ENCODE results near the gene TMEM125.

GRCh38 chr1:43319766-43320165 is 50.0 kb downstream of the TMEM125 start:
- no peak for TF ChIP-seq CTCF (conservative IDR thresholded peaks at IDR 0.05; ENCODE audit: low read length)
- no peak for TF ChIP-seq EZH2phosphoT487 (IDR thresholded peaks at IDR 0.05; ENCODE audit: borderline replicate concordance, low read depth, low read length)

Data from OCI-LY7 (cell line).